H1 (cell line): ENCODE measurements around the gene CKAP2L. TPM values are rescaled to one million over a fixed set of nuclear protein-coding genes. Genes with fewer than 3 reads are reported as not detected.

ENCODE experiments used
- CTCF ChIA-PET: fragments of 300-600 bp; sonication (Branson Sonifier 250); formaldehyde crosslinking; loops from one replicate; lab custom pipeline; 2021; ENCODE audit not compliant: partially characterized antibody; lab: Charles Lee
- POLR2A ChIA-PET: fragments of 300-600 bp; sonication (Branson Sonifier 250); formaldehyde crosslinking; loops from one replicate; lab custom pipeline; 2021; ENCODE audit warnings: inconsistent platforms; ENCODE audit not compliant: partially characterized antibody; lab: Charles Lee
- DNase-seq, 2 experiments: peaks; one replicate each; pipeline versions ENCODE4 v3.0.0 to v3.0.0-alpha.2; 2010 to 2022; ENCODE audit warnings: low spot score in 2 of 2, low read depth in 1 of 2, mixed read lengths in 1 of 2
- FAIRE-seq: peaks from 2 replicates; lab custom pipeline; 2011; peaks lifted over from hg19 to GRCh38; lab: Jason Lieb, UNC
- H2AFZ ChIP-seq: 2 replicates; pipeline ENCODE4 v1.8.1; 2012; ENCODE audit warnings: low read length, inconsistent platforms
- H2AK5ac ChIP-seq: 2 replicates; pipeline ENCODE4 v1.6.1; 2013; ENCODE audit warnings: low read depth, low read length
- H2BK120ac ChIP-seq: replicated peaks from 2 replicates; pipeline ENCODE3; 2013; ENCODE audit warnings: low read depth, low read length, inconsistent platforms
- H2BK12ac ChIP-seq: 2 replicates; pipeline ENCODE4 v1.6.1; 2013; ENCODE audit warnings: low read depth, low read length
- H2BK15ac ChIP-seq: 2 replicates; pipeline ENCODE4 v1.6.1; 2013; ENCODE audit warnings: low read length
- H2BK20ac ChIP-seq: 2 replicates; pipeline ENCODE4 v1.6.1; 2013; ENCODE audit warnings: low read length
- H2BK5ac ChIP-seq: 2 replicates; pipeline ENCODE4 v1.6.1; 2013; ENCODE audit warnings: low read depth, low read length
- H3K14ac ChIP-seq: 2 replicates; pipeline ENCODE4 v1.6.1; 2013; ENCODE audit warnings: inconsistent platforms; ENCODE audit not compliant: insufficient read length
- H3K18ac ChIP-seq: 2 replicates; pipeline ENCODE4 v1.6.1; 2013; ENCODE audit warnings: low read length; ENCODE audit errors: extremely low read depth
- H3K23ac ChIP-seq: 2 replicates; pipeline ENCODE4 v1.6.1; 2013; ENCODE audit warnings: inconsistent platforms; ENCODE audit not compliant: insufficient read length
- H3K23me2 ChIP-seq: 2 replicates; pipeline ENCODE4 v1.6.1; 2013; ENCODE audit warnings: low read depth, low read length
- H3K27ac ChIP-seq: 2 replicates; pipeline ENCODE4 v1.6.1; 2011; ENCODE audit warnings: low read depth, low read length, inconsistent platforms
- H3K27me3 ChIP-seq, 4 experiments: replicated peaks in 1 of 4; 1 replicate in 1 of 4; 2 replicates in 3 of 4; pipeline versions ENCODE4 v1.6.1 to v1.8.1; 2011 to 2013; ENCODE audit warnings: low read length in 3 of 4, mild to moderate bottlenecking in 3 of 4, inconsistent platforms in 2 of 4, mixed read lengths in 2 of 4, moderate library complexity in 1 of 4; ENCODE audit not compliant: control insufficient read depth in 3 of 4, insufficient read depth in 3 of 4; ENCODE audit errors: extremely low read depth in 1 of 4
- H3K36me3 ChIP-seq, 4 experiments: 2 replicates each; pipeline versions ENCODE4 v1.6.1 to v1.8.1; 2011 to 2013; ENCODE audit warnings: mild to moderate bottlenecking in 4 of 4, low read length in 3 of 4, moderate library complexity in 2 of 4, control low read depth in 1 of 4, inconsistent platforms in 1 of 4; ENCODE audit not compliant: insufficient read depth in 4 of 4, control insufficient read depth in 2 of 4
- H3K4ac ChIP-seq: replicated peaks from 2 replicates; pipeline ENCODE3; 2013; ENCODE audit warnings: low read length, low read depth, mixed read lengths, inconsistent platforms; ENCODE audit not compliant: insufficient read length
- H3K4me1 ChIP-seq, 4 experiments: replicated peaks in 1 of 4; 1 replicate in 1 of 4; 2 replicates in 3 of 4; pipeline versions ENCODE4 v1.6.1 to v1.8.1; 2011 to 2013; ENCODE audit warnings: low read length in 3 of 4, inconsistent platforms in 2 of 4, mixed read lengths in 1 of 4; ENCODE audit not compliant: insufficient read depth in 4 of 4, control insufficient read depth in 3 of 4
- H3K4me2 ChIP-seq, 2 experiments: 2 replicates each; pipeline versions ENCODE4 v1.6.1 to v1.8.1; 2011 to 2013; ENCODE audit warnings: low read depth in 2 of 2, low read length in 2 of 2, control low read depth in 1 of 2, inconsistent platforms in 1 of 2, mild to moderate bottlenecking in 1 of 2; ENCODE audit not compliant: insufficient read depth in 1 of 2
- H3K4me3 ChIP-seq, 4 experiments: fragments of 200-600, 300-600 bp in 1 of 4; sonication (generic), shearing (Covaris generic), sonication (Bioruptor Twin) in 1 of 4; 2 replicates each; pipeline versions ENCODE4 v1.5.1 to v1.8.1; 2011 to 2016; ENCODE audit warnings: low read length in 4 of 4, low read depth in 3 of 4, control low read depth in 2 of 4, inconsistent platforms in 2 of 4, mild to moderate bottlenecking in 2 of 4, mixed read lengths in 1 of 4, moderate library complexity in 1 of 4; ENCODE audit not compliant: insufficient read depth in 2 of 4; ENCODE audit errors: extremely low read depth in 1 of 4
- H3K56ac ChIP-seq: replicated peaks from 2 replicates; pipeline ENCODE3; 2013; ENCODE audit warnings: low read depth, mild to moderate bottlenecking, mixed read lengths, low read length, inconsistent platforms; ENCODE audit not compliant: insufficient read length
- H3K79me1 ChIP-seq: 2 replicates; pipeline ENCODE4 v1.6.1; 2013; ENCODE audit warnings: low read depth, low read length, control low read depth
- H3K79me2 ChIP-seq, 2 experiments: 2 replicates each; pipeline versions ENCODE4 v1.6.1 to v1.8.1; 2012 to 2013; ENCODE audit warnings: low read length in 2 of 2, mild to moderate bottlenecking in 2 of 2, inconsistent platforms in 1 of 2; ENCODE audit not compliant: insufficient read depth in 2 of 2, control insufficient read depth in 1 of 2
- H3K9ac ChIP-seq, 4 experiments: replicated peaks in 1 of 4; 1 replicate in 1 of 4; 2 replicates in 3 of 4; pipeline versions ENCODE4 v1.6.1 to v1.8.1; 2011 to 2013; ENCODE audit warnings: low read depth in 3 of 4, low read length in 3 of 4, control low read depth in 2 of 4, mild to moderate bottlenecking in 2 of 4, moderate library complexity in 2 of 4, inconsistent platforms in 1 of 4; ENCODE audit errors: extremely low read depth in 1 of 4
- H3K9me3 ChIP-seq, 2 experiments: 2 replicates each; pipeline versions ENCODE4 v1.6.1 to v1.8.1; 2012 to 2013; ENCODE audit warnings: mild to moderate bottlenecking in 2 of 2, moderate library complexity in 2 of 2, control low read depth in 1 of 2, inconsistent platforms in 1 of 2, low read depth in 1 of 2, low read length in 1 of 2, mixed read lengths in 1 of 2; ENCODE audit not compliant: insufficient read depth in 2 of 2
- H4K20me1 ChIP-seq, 2 experiments: replicated peaks in 1 of 2; 2 replicates each; pipeline versions ENCODE3 to v1.8.1; 2011 to 2013; ENCODE audit warnings: inconsistent platforms in 2 of 2, low read length in 2 of 2, mild to moderate bottlenecking in 1 of 2; ENCODE audit not compliant: insufficient read depth in 2 of 2, control insufficient read depth in 1 of 2
- H4K5ac ChIP-seq: 2 replicates; pipeline ENCODE4 v1.6.1; 2013; ENCODE audit warnings: low read length, low read depth, mixed read lengths, inconsistent platforms; ENCODE audit not compliant: insufficient read length
- H4K8ac ChIP-seq: 2 replicates; pipeline ENCODE4 v1.8.0; 2013; ENCODE audit warnings: mild to moderate bottlenecking, moderate library complexity, low read length, inconsistent platforms; ENCODE audit not compliant: insufficient read depth; ENCODE audit errors: extremely low read depth
- H4K91ac ChIP-seq: replicated peaks from 2 replicates; pipeline ENCODE3; 2013; ENCODE audit warnings: low read length, mixed read lengths, inconsistent platforms; ENCODE audit not compliant: insufficient read length
- WGBS, 2 experiments: shearing (Covaris generic) in 1 of 2; methylation state at CpG; one replicate each; pipeline versions ENCODE4 v1.1.6 to v1.1.7; 2013 to 2015; ENCODE audit warnings: low lambda C conversion rate in 2 of 2, mixed read lengths in 2 of 2, inconsistent platforms in 1 of 2, low coverage in 1 of 2, missing lambda C conversion rate in 1 of 2; ENCODE audit not compliant: insufficient replicate concordance in 2 of 2, insufficient coverage in 1 of 2, insufficient read length in 1 of 2; ENCODE audit errors: extremely low coverage in 1 of 2, missing lambda C conversion rate in 1 of 2; 5-methylcytosine and 5-hydroxymethylcytosine counted together
- polyA plus RNA-seq, 7 experiments: library from polyadenylated mRNA; depleted of rRNA in 3 of 7; stranded (reverse) in 5 of 7; unstranded in 2 of 7; fragments of >200 nt in 5 of 7; fragments of 200-250 nt in 2 of 7; gene quantifications; 1 replicate in 5 of 7; 2 replicates in 1 of 7; 4 replicates in 1 of 7; pipeline versions ENCODE4 v1.2.1 to v1.2.3, GENCODE V29; 2011 to 2013; ENCODE audit warnings: missing spikeins in 2 of 7, mixed read lengths in 2 of 7
- total RNA-seq: library from RNA; stranded (reverse); fragmentation: NEBNext Ultra II Directional; extraction: Animal tissue kit (Norgen Biotek cat#: 25700); gene quantifications from 2 replicates; pipeline ENCODE4 v1.2.1, GENCODE V29; 2021

CKAP2L gene
- total and polyA plus RNA-seq, 2 of the 8 experiments (the other 6 are each of a cell fraction or from before 2014, with no cell fraction given): 2.5 to 20.7 TPM

GRCh38 chr2:112692918-112693317 is 71.5 kb downstream of the CKAP2L start:
- Histone ChIP-seq H3K4me2 (no peak overlapping the region), H3K4ac (peak overlapping the region; percentile 60), H2BK5ac (peak overlapping the region; percentile 77; the same call in 1 of the 2 replicates)

More at GRCh38 chr2:112692918-112693317, 71.5 kb downstream of the CKAP2L start:
- Histone ChIP-seq H3K4me3 (no peak overlapping the region), H3K27ac (no peak overlapping the region), H3K9ac (no peak overlapping the region), H2AFZ (peak overlapping the region; percentile 71; the same call in 1 of the 2 replicates), H3K79me2 (no peaks in the 10 kb centered on the region), H4K20me1 (no peaks in the 10 kb centered on the region), H3K23ac (no peak overlapping the region), H2AK5ac (peak overlapping the region; percentile 15; the same call in 1 of the 2 replicates), H3K14ac (no peak overlapping the region), H4K8ac (0 out of 2 replicates have a peak overlapping the region, but pooled peaks have one; percentile 31), H3K4me1 (peaks cover 0 to 6% (median 3%) of the 10 kb centered on the region in 4 experiments; a peak in 4 of 7 replicates), H3K79me1 (no peaks in the 10 kb centered on the region), H3K18ac (peak overlapping the region; percentile 34), H3K9me3 (no peaks in the 10 kb centered on the region), H4K91ac (no peak overlapping the region), H2BK15ac (no peak overlapping the region), H3K27me3 (no peaks in the 10 kb centered on the region), H2BK120ac (peak overlapping the region; percentile 62), H3K23me2 (no peaks in the 10 kb centered on the region), H4K5ac (no peak overlapping the region), H3K56ac (no peak overlapping the region), H3K36me3 (no peaks in the 10 kb centered on the region), H2BK12ac (peak overlapping the region; percentile 35; the same call in 1 of the 2 replicates), H2BK20ac (no peak overlapping the region; the same call in 1 of the 2 replicates)
- DNase-seq: no peak
- 82% methylated on average over 1 of the region's 1 CpG; no CpG with 5 or more reads in 1 of the 2 experiments for WGBS, 2 experiments
- POLR2A ChIA-PET: interaction anchor here (1.0 to 1.3 kb wide), 3 partner anchors 27 to 46 kb away, joined by 3 to 4 read pairs (median 3); no protein-coding TSS in a partner anchor
- CTCF ChIA-PET: interaction anchor here (0.5 to 4.9 kb wide), 9 partner anchors 10 to 96 kb away, joined by 3 to 37 read pairs (median 5); no protein-coding TSS in a partner anchor
- FAIRE-seq: no peak
